CD14-positive monocyte (primary cell): Measurements from ENCODE around the gene ZNF69. TPM values are rescaled to one million over a fixed set of nuclear protein-coding genes. Genes with fewer than 3 reads are reported as not detected.
A peak's percentile ranks its signal among the peaks of the same experiment; 100 is the strongest.

Experiments
- DNase-seq, 3 donors: peaks; one replicate each; pipeline ENCODE4 v3.0.0-alpha.2; 2011 to 2022
- H2AFZ ChIP-seq: 2 replicates; pipeline ENCODE4 v1.6.0; 2012; ENCODE audit warnings: mild to moderate bottlenecking, low read depth, low read length, inconsistent platforms; ENCODE audit not compliant: insufficient read depth, poor library complexity, severe bottlenecking
- H3K27ac ChIP-seq, 2 donors: 1 replicate in 1 of 2; 2 replicates in 1 of 2; pipeline ENCODE4 v1.5.1; 2012 to 2013; ENCODE audit warnings: low read length in 2 of 2, control low read depth in 1 of 2, inconsistent platforms in 1 of 2, low read depth in 1 of 2, mild to moderate bottlenecking in 1 of 2
- H3K27me3 ChIP-seq, 2 donors: one replicate each; pipeline versions ENCODE4 v1.6.0 to v1.6.1; 2011 to 2013; ENCODE audit warnings: low read length in 2 of 2; ENCODE audit not compliant: control insufficient read depth in 2 of 2, insufficient read depth in 2 of 2
- H3K36me3 ChIP-seq, 2 donors: replicated peaks in 1 of 2; 1 replicate in 1 of 2; 2 replicates in 1 of 2; pipeline versions ENCODE4 v1.5.1 to v1.6.1; 2012 to 2013; ENCODE audit warnings: low read length in 2 of 2, control low read depth in 1 of 2, inconsistent platforms in 1 of 2, mild to moderate bottlenecking in 1 of 2; ENCODE audit not compliant: insufficient read depth in 2 of 2, control insufficient read depth in 1 of 2
- H3K4me1 ChIP-seq, 2 donors: 1 replicate in 1 of 2; 2 replicates in 1 of 2; pipeline versions ENCODE4 v1.5.1 to v1.6.1; 2012 to 2013; ENCODE audit warnings: low read length in 2 of 2, control low read depth in 1 of 2, inconsistent platforms in 1 of 2, mild to moderate bottlenecking in 1 of 2, moderate library complexity in 1 of 2; ENCODE audit not compliant: insufficient read depth in 2 of 2, control insufficient read depth in 1 of 2
- H3K4me2 ChIP-seq: replicated peaks from 2 replicates; pipeline ENCODE3; 2012; ENCODE audit warnings: low read length, moderate library complexity, mild to moderate bottlenecking; ENCODE audit not compliant: poor library complexity, severe bottlenecking; ENCODE audit errors: extremely low read depth
- H3K4me3 ChIP-seq, 3 experiments: fragments of 200-600 bp in 1 of 3; sonication (generic) in 1 of 3; replicated peaks in 1 of 3; 1 replicate in 2 of 3; 2 replicates in 1 of 3; pipeline ENCODE4 v1.5.1; 2011 to 2013; ENCODE audit warnings: low read length in 3 of 3, mild to moderate bottlenecking in 3 of 3, control low read depth in 2 of 3, low read depth in 2 of 3, inconsistent platforms in 1 of 3, moderate library complexity in 1 of 3
- H3K79me2 ChIP-seq: 2 replicates; pipeline ENCODE4 v1.6.0; 2012; ENCODE audit warnings: mild to moderate bottlenecking, control low read depth, inconsistent platforms, low read length, moderate library complexity; ENCODE audit not compliant: insufficient read depth
- H3K9ac ChIP-seq: 2 replicates; pipeline ENCODE4 v1.6.0; 2017; ENCODE audit warnings: low read length, mild to moderate bottlenecking; ENCODE audit not compliant: insufficient read depth, poor library complexity, severe bottlenecking
- H3K9me3 ChIP-seq, 2 donors: replicated peaks in 1 of 2; 1 replicate in 1 of 2; 2 replicates in 1 of 2; pipeline versions ENCODE4 v1.5.1 to v1.6.1; 2012 to 2013; ENCODE audit warnings: low read length in 2 of 2, control low read depth in 1 of 2; ENCODE audit not compliant: control insufficient read depth in 1 of 2, insufficient read depth in 1 of 2
- H4K20me1 ChIP-seq: 2 replicates; pipeline ENCODE4 v1.6.0; 2012; ENCODE audit warnings: mild to moderate bottlenecking, low read length, control low read depth, moderate library complexity; ENCODE audit not compliant: insufficient read depth
- H3K27ac Mint-ChIP-seq, 7 donors: one replicate each; pipeline ENCODE4 v1.8.0; 2020; ENCODE audit warnings: mild to moderate bottlenecking in 7 of 7, mixed read lengths in 7 of 7, moderate library complexity in 6 of 7, inconsistent platforms in 2 of 7
- H3K27me3 Mint-ChIP-seq, 3 donors: one replicate each; pipeline ENCODE4 v1.8.0; 2021 to 2022; ENCODE audit warnings: low read depth in 3 of 3, mild to moderate bottlenecking in 3 of 3, mixed read lengths in 3 of 3, moderate library complexity in 3 of 3, inconsistent platforms in 1 of 3
- H3K36me3 Mint-ChIP-seq, 2 donors: one replicate each; pipeline ENCODE4 v1.8.0; 2020; ENCODE audit warnings: mixed read lengths in 2 of 2, inconsistent platforms in 1 of 2, mild to moderate bottlenecking in 1 of 2
- H3K4me1 Mint-ChIP-seq: one replicate; pipeline ENCODE4 v1.8.0; 2020; ENCODE audit warnings: mild to moderate bottlenecking, mixed read lengths
- H3K4me3 Mint-ChIP-seq, 2 donors: one replicate each; pipeline ENCODE4 v1.8.0; 2020; ENCODE audit warnings: mild to moderate bottlenecking in 2 of 2, mixed read lengths in 2 of 2, moderate library complexity in 1 of 2
- H3K9me3 Mint-ChIP-seq, 7 donors: one replicate each; pipeline ENCODE4 v1.8.0; 2020 to 2022; ENCODE audit warnings: mixed read lengths in 7 of 7, mild to moderate bottlenecking in 6 of 7, moderate library complexity in 6 of 7, inconsistent platforms in 2 of 7
- WGBS: methylation state at CpG from one replicate; pipeline ENCODE4 v1.1.5; 2013; ENCODE audit warnings: missing lambda C conversion rate; ENCODE audit not compliant: insufficient coverage; 5-methylcytosine and 5-hydroxymethylcytosine counted together
- intact Hi-C, 2 donors: fragments of 100-400 bp; cut with micrococcal nuclease; formaldehyde crosslinking; loops; one replicate each; pipeline versions ENCODE4 v1.15.0 to v1.15.1; 2023
- polyA plus RNA-seq, 3 donors: library from polyadenylated mRNA; depleted of rRNA in 1 of 3; unstranded in 2 of 3; stranded (reverse) in 1 of 3; fragments of 300-500 nt in 2 of 3; fragments of >200 nt in 1 of 3; fragmentation: Illumina TruSeq in 2 of 3; gene quantifications; 1 replicate in 2 of 3; 2 replicates in 1 of 3; pipeline ENCODE4 v1.2.3, GENCODE V29; 2012 to 2021
- TF ChIP-seq, protein P1 (sequence below): fragments of 200-600 bp; IDR thresholded peaks from one replicate; pipeline ENCODE4 v1.8.0; 2022; ENCODE audit warnings: antibody characterized with exemption, mild to moderate bottlenecking

The ZNF69 gene
- polyA plus RNA-seq, 3 donors: 0.98 to 1.7 (median 1.1) TPM

DNA sequence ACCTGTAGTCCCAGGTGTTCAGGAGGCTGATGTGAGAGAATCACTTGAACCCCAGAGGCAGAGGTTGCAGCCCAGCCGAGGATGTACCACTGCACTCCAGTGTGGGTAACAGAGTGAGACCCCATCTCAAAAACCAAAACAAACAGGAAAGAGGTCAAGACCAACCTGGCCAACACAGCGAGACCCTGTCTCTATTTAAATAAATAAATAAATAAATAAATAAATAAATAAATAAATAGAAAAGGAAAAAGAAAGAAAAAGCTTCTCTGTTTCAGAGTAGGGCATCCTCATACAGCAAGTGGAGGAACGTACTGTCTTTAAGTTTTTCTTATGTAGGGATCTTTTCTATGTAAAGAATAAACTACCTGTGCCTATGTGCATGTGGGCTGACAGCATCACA is 39.6 kb downstream of the ZNF69 start:
- no CpG with 5 or more reads among the region's 3 CpGs for WGBS
- peaks cover 8 to 22% of the 10 kb centered on the region in 2 donors for H3K36me3 Mint-ChIP-seq
- Histone ChIP-seq H3K9me3 (peaks cover 25 to 43% of the 10 kb centered on the region in 2 donors), H4K20me1 (no peaks in the 10 kb centered on the region), H2AFZ (no peak overlapping the region), H3K27me3 (no peaks in the 10 kb centered on the region), H3K9ac (no peak overlapping the region), H3K79me2 (peaks cover 71% of the 10 kb centered on the region), H3K4me3 (no peak overlapping the region), H3K36me3 (peaks cover 0 to 43% of the 10 kb centered on the region in 2 donors), H3K27ac (no peak overlapping the region), H3K4me2 (no peak overlapping the region), H3K4me1 (peaks cover 26 to 37% of the 10 kb centered on the region in 2 donors)
- intact Hi-C loops: loop anchor here in 1 of 2 donors (5.0 to 10.0 kb wide), 2 partner anchors 60 to 138 kb away; partner anchors contain the start of gene ZNF844
- TF ChIP-seq, protein P1, sequence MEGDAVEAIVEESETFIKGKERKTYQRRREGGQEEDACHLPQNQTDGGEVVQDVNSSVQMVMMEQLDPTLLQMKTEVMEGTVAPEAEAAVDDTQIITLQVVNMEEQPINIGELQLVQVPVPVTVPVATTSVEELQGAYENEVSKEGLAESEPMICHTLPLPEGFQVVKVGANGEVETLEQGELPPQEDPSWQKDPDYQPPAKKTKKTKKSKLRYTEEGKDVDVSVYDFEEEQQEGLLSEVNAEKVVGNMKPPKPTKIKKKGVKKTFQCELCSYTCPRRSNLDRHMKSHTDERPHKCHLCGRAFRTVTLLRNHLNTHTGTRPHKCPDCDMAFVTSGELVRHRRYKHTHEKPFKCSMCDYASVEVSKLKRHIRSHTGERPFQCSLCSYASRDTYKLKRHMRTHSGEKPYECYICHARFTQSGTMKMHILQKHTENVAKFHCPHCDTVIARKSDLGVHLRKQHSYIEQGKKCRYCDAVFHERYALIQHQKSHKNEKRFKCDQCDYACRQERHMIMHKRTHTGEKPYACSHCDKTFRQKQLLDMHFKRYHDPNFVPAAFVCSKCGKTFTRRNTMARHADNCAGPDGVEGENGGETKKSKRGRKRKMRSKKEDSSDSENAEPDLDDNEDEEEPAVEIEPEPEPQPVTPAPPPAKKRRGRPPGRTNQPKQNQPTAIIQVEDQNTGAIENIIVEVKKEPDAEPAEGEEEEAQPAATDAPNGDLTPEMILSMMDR: no peak
- H3K4me1 Mint-ChIP-seq: peaks cover 40% of the 10 kb centered on the region
- no peak overlapping the region for H3K27ac Mint-ChIP-seq
- peaks cover 11 to 38% (median 25%) of the 10 kb centered on the region in 7 donors for H3K9me3 Mint-ChIP-seq
- no peak for DNase-seq
- H3K27me3 Mint-ChIP-seq: no peaks in the 10 kb centered on the region
- no peak overlapping the region for H3K4me3 Mint-ChIP-seq

- H3K27me3 ChIP-seq: no peaks in the 10 kb centered on the region
- H3K4me2 ChIP-seq: no peak overlapping the region
- H3K4me3 ChIP-seq: no peak overlapping the region
- DNase-seq: no peak
- H4K20me1 ChIP-seq: no peaks in the 10 kb centered on the region
- peaks cover 8 to 10% of the 10 kb centered on the region in 2 donors for H3K4me1 ChIP-seq
- Mint-ChIP-seq H3K36me3 (peaks cover 21 to 34% of the 10 kb centered on the region in 2 donors), H3K4me1 (peaks cover 21% of the 10 kb centered on the region), H3K9me3 (peaks cover 18 to 67% (median 56%) of the 10 kb centered on the region in 7 donors), H3K27ac (peak overlapping the region in 1 of 7 donors; percentile 1), H3K4me3 (no peak overlapping the region), H3K27me3 (peaks cover 0 to 2% (median 0%) of the 10 kb centered on the region in 3 donors)
- H3K36me3 ChIP-seq: peaks cover 4 to 70% of the 10 kb centered on the region in 2 donors
- no peak overlapping the region for H3K27ac ChIP-seq
- no peak overlapping the region for H2AFZ ChIP-seq
- intact Hi-C loops: no loop called here
- H3K79me2 ChIP-seq: peaks cover 99% of the 10 kb centered on the region
- TF ChIP-seq, protein P1: no peak
- peaks cover 58 to 80% of the 10 kb centered on the region in 2 donors for H3K9me3 ChIP-seq
- no CpG with 5 or more reads among the region's 3 CpGs for WGBS
- no peak overlapping the region for H3K9ac ChIP-seq
Measured at GRCh38 chr19:11931051-11931450, 43.5 kb downstream of the ZNF69 start.
